ENCODE results near the gene ABLIM2. TPM values are rescaled to one million over a fixed set of nuclear protein-coding genes. Genes with fewer than 3 reads are reported as not detected.
"Not testable (repeated sequence)": the region's sequence is repeated elsewhere in the genome, so short reads cannot be mapped to it uniquely, and the experiment has no call there.

Gene ABLIM2
- total RNA-seq, 1 donor: under 0.01 TPM

DNA sequence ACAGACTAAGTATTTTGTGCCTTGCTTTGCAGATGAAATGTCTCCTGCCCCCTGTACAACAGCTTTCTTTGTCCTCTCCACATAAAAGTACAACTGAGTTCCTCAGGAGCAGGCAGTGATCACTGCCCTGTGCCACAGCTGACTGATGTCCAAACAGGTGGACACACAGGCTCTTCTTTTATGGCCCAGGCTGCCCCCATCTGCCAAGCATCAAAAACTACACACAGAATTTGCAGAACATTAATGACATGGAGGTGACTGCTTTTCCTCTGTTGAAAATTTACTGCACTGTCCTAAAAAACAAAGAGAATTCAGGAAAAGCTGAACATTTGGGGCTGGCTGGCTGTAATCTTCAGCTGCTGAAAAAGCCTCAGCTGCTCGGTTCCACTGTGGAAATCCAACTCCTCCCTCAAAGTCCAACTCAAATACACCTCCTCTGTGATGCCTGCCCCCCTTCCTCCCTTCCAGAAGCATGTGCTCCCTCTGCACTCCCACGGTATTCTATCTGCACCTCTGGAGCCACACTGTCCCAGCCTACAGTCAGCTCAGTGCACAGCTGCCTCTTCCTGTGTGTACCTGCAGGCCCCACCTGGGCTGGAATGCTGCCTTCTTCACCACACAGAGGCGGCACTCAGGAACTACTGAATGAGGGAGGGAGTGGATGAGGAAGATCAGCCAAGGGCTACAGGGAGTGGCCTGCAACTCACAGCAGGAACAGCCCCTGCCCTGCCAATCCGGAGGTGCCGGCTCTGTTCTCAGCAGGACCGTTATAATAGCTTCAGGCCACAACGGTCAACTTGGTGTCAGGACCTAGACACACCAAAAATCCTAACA lies 229.3 kb downstream of the ABLIM2 start:
- no peak for DNase-seq (ENCODE audit: low read depth in 2 of 3, low spot score in 2 of 3)

DNA sequence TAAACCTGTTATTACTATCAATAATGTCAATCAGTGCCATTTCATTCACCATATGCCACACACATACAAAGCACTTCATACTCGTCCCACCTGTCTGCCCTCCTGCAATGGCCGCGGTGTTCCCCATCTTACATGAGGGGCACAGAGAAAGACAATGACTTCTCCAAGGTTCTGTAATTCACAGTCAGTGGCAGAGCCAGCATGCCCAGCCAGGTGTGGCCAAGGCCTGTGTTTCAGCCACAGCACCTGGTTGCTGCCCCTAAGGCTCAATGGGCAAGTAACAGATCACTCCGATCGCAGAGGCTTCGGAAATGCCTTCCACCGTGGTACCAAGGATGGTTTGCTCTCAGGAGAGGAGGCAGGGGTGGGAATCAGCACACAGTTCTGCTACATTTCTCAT lies 229.9 kb downstream of the ABLIM2 start:
- DNase-seq (ENCODE audit: low read depth in 2 of 3, low spot score in 2 of 3): no peak

- no peak for DNase-seq (ENCODE audit: low read depth in 2 of 3, low spot score in 2 of 3)
Observed at GRCh38 chr4:7926822-7927221, 231.8 kb downstream of the ABLIM2 start.

GRCh38 chr4:7924570-7924969 lies 234.0 kb downstream of the ABLIM2 start:
- DNase-seq (ENCODE audit: low read depth in 2 of 3, low spot score in 2 of 3): no peak

DNA sequence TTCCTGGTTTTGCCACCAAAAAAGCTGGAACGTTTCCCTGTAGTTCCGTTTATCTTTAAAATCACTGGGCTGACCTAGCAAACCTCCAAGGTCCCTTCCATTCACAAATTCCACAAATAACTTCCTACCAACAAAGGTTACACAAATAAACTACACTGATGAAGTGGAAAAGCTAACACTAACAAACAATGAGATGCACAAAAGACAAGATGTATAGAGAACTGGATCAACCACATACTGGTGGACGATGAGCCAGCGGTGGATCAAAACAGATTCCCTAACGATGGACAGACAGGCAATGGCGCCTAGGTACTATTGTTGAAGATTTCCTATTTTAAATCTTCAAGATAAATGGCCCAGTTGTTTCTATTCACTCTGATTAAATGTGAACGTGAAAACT lies 234.4 kb downstream of the ABLIM2 start:
- no peak for DNase-seq (ENCODE audit: low read depth in 2 of 3, low spot score in 2 of 3)

GRCh38 chr4:7922466-7922865 lies 236.1 kb downstream of the ABLIM2 start:
- no peak for DNase-seq (ENCODE audit: low read depth in 2 of 3, low spot score in 2 of 3)

- DNase-seq (ENCODE audit: low read depth in 2 of 3, low spot score in 2 of 3): no peak
Observed at GRCh38 chr4:7918981-7919380, 239.6 kb downstream of the ABLIM2 start.

DNA sequence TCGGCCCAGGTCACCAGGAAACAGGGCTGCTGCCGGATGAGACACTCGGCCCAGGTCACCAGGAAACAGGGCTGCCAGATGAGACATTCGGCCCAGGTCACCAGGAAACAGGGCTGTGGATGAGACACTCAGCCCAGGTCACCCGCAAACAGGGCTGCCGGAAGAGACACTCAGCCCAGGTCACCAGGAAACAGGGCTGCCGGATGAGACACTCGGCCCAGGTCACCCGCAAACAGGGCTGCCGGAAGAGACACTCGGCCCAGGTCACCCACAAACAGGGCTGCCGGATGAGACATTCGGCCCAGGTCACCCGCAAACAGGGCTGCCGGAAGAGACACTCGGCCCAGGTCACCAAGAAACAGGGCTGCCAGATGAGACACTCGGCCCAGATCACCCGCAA lies 240.4 kb downstream of the ABLIM2 start:
- DNase-seq (ENCODE audit: low read depth in 2 of 3, low spot score in 2 of 3): not testable (repeated sequence)

DNA sequence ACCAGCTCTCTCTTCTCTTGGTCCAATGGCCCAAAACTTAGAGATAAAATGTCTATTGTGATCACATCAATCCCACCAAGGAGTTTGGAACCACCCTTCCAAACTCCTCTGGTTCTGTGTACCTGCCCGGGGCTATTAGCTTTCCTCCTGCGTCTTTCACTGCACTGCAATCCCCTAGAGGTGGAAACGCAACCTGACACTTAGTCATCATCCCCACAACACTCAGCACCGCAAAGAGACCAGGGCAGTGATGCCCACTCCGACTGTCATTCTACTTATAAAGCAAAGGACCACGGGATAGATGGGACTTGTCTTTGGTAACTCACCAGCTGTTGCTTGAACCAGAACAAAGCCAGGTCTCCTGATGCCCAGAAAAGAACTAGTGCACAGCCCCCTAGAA lies 240.9 kb downstream of the ABLIM2 start:
- no peak for DNase-seq (ENCODE audit: low read depth in 2 of 3, low spot score in 2 of 3)

- no peak for DNase-seq (ENCODE audit: low read depth in 2 of 3, low spot score in 2 of 3)
Observed at GRCh38 chr4:7915875-7916242, 242.8 kb downstream of the ABLIM2 start.

Small RNA genes within 50 kb of the gene (small RNA-seq; reads per million reads assigned to genes)
- gene MIR95: 6.9 reads per million, percentile 90 among the genes with 10 or more reads in this experiment

Other genes starting within 250 kb of the ABLIM2 start
- under 0.01 TPM for gene AFAP1, start 219.0 kb downstream of the ABLIM2 start, total RNA-seq
- 88.1 TPM for gene SH3TC1, start 40.5 kb upstream of the ABLIM2 start, total RNA-seq
- gene HTRA3, start 110.9 kb upstream of the ABLIM2 start, total RNA-seq: 12.9 TPM